PFSK-1 (cell line): Measurements from ENCODE around the gene ADCY1.

Source experiments
- FOXP2 ChIP-seq: optimal IDR thresholded peaks from 2 replicates; pipeline ENCODE3; 2011; ENCODE audit warnings: borderline replicate concordance, control low read depth, inconsistent platforms; ENCODE audit not compliant: insufficient read depth; ENCODE audit errors: extremely low read length, extremely low read depth
- POLR2AphosphoS5 ChIP-seq: IDR thresholded peaks from 2 replicates; pipeline ENCODE4 v1.6.1; 2012; ENCODE audit warnings: low read depth, mild to moderate bottlenecking, control low read depth, low read length, moderate library complexity
- SIN3A ChIP-seq: IDR thresholded peaks from 2 replicates; pipeline ENCODE4 v1.6.1; 2012; ENCODE audit warnings: mild to moderate bottlenecking, low read length, moderate library complexity, borderline replicate concordance; ENCODE audit not compliant: insufficient read depth
- TAF1 ChIP-seq: IDR thresholded peaks from 2 replicates; pipeline ENCODE4 v1.6.1; 2012; ENCODE audit warnings: low read length, control low read depth, borderline replicate concordance; ENCODE audit not compliant: insufficient read depth
- TF ChIP-seq, protein P1 (sequence below), 2 experiments: IDR thresholded peaks; 2 replicates each; pipeline versions ENCODE4 v1.6.1 to v1.8.0; 2011 to 2012; ENCODE audit warnings: low read depth in 2 of 2, low read length in 2 of 2, control low read depth in 1 of 2, inconsistent platforms in 1 of 2, mild to moderate bottlenecking in 1 of 2, moderate library complexity in 1 of 2; ENCODE audit not compliant: insufficient read depth in 1 of 2

ADCY1 gene

DNA sequence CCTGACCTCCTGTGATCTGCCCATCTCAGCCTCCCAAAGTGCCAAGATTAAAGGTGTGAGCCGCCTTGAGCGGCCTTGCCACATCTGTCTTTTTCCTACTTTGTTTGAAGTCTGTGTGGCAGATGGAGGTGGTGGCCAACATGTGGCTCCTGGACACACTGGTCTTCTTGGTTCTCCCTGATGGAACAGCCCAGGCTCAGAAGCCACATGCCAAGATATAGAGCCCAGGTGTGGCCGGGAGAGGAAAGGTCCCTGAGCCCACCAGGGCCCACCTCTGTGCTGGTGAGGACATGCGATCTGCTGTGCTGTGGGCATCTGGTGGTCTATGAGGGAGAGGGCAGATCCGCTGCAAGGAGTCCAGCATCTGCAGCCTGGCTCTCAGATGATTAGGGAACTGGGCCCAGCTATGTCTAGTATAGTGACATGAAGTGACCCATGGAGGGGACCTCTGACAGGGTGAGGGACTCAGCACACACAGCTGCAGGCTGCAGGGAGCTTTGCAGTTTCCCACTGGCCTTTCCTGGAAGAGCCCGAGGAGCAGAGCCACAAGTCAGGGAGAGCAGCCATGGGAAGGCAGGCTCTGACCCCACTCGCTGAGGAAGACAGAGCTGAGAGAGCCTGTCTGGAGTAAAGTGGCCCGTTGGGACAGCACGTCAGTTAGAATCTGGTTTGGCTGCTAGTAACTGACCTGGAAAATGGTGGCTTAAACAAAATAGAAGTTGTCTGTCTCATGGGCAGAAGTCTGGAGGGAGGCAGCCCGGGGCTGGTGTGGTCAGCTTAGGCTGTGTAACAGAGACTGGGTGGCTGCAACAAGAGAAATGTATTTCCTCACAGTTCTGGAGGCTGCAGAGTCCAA is 25.9 kb downstream of the ADCY1 start:
- TF ChIP-seq POLR2AphosphoS5 (no peak), SIN3A (no peak), FOXP2 (no peak), TAF1 (no peak)

DNA sequence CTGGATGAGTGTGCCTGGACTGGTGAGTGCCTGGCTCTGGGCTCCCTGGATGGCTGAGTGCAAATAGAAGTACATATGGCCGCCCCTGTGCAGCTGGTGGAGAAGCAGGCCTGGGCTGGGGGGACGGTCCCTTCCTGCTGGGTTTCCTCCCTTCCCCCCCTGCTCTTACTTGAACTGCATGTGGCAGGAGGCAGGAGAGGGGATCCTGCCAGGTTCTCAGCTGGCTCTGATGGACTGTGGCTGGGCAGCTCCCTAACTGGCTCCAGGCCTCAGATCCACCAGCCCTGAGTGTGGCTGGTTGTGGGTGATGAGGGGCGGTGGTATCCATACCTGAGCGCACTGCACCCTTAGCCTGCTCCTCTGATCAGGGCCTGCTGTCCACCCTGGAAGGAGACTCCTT is 26.9 kb downstream of the ADCY1 start:
- TF ChIP-seq, protein P1, sequence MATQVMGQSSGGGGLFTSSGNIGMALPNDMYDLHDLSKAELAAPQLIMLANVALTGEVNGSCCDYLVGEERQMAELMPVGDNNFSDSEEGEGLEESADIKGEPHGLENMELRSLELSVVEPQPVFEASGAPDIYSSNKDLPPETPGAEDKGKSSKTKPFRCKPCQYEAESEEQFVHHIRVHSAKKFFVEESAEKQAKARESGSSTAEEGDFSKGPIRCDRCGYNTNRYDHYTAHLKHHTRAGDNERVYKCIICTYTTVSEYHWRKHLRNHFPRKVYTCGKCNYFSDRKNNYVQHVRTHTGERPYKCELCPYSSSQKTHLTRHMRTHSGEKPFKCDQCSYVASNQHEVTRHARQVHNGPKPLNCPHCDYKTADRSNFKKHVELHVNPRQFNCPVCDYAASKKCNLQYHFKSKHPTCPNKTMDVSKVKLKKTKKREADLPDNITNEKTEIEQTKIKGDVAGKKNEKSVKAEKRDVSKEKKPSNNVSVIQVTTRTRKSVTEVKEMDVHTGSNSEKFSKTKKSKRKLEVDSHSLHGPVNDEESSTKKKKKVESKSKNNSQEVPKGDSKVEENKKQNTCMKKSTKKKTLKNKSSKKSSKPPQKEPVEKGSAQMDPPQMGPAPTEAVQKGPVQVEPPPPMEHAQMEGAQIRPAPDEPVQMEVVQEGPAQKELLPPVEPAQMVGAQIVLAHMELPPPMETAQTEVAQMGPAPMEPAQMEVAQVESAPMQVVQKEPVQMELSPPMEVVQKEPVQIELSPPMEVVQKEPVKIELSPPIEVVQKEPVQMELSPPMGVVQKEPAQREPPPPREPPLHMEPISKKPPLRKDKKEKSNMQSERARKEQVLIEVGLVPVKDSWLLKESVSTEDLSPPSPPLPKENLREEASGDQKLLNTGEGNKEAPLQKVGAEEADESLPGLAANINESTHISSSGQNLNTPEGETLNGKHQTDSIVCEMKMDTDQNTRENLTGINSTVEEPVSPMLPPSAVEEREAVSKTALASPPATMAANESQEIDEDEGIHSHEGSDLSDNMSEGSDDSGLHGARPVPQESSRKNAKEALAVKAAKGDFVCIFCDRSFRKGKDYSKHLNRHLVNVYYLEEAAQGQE (IDR thresholded peaks at IDR 0.05; ENCODE audit: insufficient read depth in 1 of 2, low read depth in 2 of 2, low read length in 2 of 2): no peak
- TF ChIP-seq TAF1 (no peak), SIN3A (no peak), FOXP2 (no peak), POLR2AphosphoS5 (no peak)

DNA sequence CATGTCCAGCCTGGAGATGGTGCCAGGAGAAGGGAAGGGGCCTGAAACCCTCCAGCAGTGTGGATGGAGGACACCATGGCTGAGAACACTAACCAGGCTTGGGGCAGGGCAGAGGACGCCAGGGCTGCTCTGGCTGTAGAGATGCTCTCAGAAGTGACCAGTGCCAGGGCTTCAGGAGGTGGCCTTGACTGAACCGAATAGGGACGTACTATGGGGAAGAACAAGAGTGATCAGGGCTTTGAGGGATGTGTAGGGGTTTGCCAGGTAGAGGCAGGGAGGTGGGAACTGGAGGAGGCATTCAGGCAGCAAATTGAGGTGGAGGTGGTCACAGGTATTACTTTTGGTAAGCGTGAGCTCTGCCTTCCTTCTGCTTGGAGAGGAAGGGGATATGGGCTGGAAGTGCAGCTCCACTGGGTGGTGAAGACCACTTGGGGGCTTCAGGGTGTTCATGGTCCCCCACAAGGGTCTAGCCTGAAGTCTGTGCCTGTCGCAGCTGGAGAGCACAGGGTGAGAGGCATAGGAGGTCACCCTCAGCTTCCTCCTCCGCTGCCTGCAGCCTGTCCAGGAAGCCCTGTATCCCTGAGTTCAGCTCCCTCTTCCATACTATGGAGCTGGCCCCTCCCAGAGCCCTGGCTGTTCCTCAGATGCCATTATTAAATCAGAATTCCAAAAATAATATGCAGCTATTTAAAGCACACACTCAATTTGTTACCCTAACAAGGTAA is 27.8 kb downstream of the ADCY1 start:
- TF ChIP-seq, protein P1 (IDR thresholded peaks at IDR 0.05; ENCODE audit: insufficient read depth in 1 of 2, low read depth in 2 of 2, low read length in 2 of 2): no peak
- TF ChIP-seq FOXP2 (no peak), POLR2AphosphoS5 (no peak), TAF1 (no peak), SIN3A (no peak)

DNA sequence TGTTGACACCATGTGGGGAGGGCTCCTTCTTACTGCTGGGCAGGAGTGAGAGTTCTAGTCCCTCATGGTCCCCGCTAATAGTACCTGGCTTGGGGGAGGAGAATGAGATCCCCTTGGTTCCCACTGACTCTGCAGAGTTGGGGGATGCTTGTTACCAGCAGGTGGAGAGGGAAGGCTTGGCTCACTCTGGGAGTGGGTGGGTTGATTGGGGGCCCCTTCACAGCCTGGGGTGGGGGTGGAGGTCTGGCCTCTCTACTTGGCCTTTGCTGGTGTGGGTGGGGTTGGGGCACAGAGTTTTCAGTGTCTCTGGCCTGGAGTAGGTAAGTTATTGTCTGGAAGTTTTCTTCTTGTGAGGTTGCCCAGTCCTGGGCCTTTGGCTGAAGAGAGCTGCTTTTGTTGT is 31.9 kb downstream of the ADCY1 start:
- TF ChIP-seq SIN3A (no peak), FOXP2 (no peak), POLR2AphosphoS5 (no peak), TAF1 (no peak)
- TF ChIP-seq, protein P1 (IDR thresholded peaks at IDR 0.05; ENCODE audit: insufficient read depth in 1 of 2, low read depth in 2 of 2, low read length in 2 of 2): no peak

DNA sequence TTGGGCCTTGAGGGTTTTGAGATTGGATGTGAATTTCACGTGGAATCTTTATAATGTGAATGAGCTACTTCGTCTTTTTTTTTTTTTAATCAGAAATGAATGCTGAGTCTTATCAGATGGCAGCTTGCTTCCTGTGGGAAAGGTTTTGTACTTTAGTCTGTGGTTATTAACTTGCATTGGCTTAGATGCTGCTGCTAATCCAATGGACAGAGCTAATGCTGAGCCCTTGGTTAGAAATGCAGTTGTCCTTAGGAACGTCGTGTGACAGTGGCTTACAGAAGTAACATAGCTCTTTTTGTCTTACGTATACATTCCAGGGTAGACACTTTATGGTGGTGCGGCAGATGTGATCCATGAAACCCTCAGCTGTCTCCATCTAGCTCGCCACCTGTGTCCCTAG is 32.8 kb downstream of the ADCY1 start:
- TF ChIP-seq SIN3A (no peak), FOXP2 (no peak), TAF1 (no peak), POLR2AphosphoS5 (no peak)
- TF ChIP-seq, protein P1 (IDR thresholded peaks at IDR 0.05; ENCODE audit: insufficient read depth in 1 of 2, low read depth in 2 of 2, low read length in 2 of 2): no peak
